Activated T-helper 9 cell treated with anti-CD3 and anti-CD28 coated beads, Interleukin-2, amount 50 U/mL, for 16 hours (primary cell): ENCODE data around the gene SNX13.
A peak's percentile ranks its signal among the peaks of the same experiment; 100 is the strongest.

Experiments used
- DNase-seq: peaks from one replicate; pipeline ENCODE4 v3.0.0-alpha.2; 2020; ENCODE audit warnings: low read depth

Gene SNX13

GRCh38 chr7:17940302-17940883 lies at the start of gene SNX13:
Gene SNX13, minus strand, starts transcription at chr7:17940494. Its CDS starts 199 bp downstream, at chr7:17940295.
- DNase-seq, result peak; percentile 84

GRCh38 chr7:17989546-17989945 lies 49.3 kb upstream of the SNX13 start:
- no peak for DNase-seq

GRCh38 chr7:17988858-17989257 lies 48.6 kb upstream of the SNX13 start:
- no peak for DNase-seq

GRCh38 chr7:17988141-17988540 lies 47.8 kb upstream of the SNX13 start:
- no peak for DNase-seq

GRCh38 chr7:17986851-17987250 lies 46.6 kb upstream of the SNX13 start:
- DNase-seq, result no peak

GRCh38 chr7:17985473-17986239 lies 45.4 kb upstream of the SNX13 start:
- DNase-seq, result no peak

GRCh38 chr7:17984288-17984687 lies 44.0 kb upstream of the SNX13 start:
- DNase-seq, result no peak

GRCh38 chr7:17983221-17984062 lies 43.1 kb upstream of the SNX13 start:
- DNase-seq, result no peak

- no peak for DNase-seq
Observed at GRCh38 chr7:17976952-17977351, 36.7 kb upstream of the SNX13 start.

GRCh38 chr7:17971411-17971810 lies 31.1 kb upstream of the SNX13 start:
- DNase-seq, result no peak

GRCh38 chr7:17968791-17969715 lies 28.8 kb upstream of the SNX13 start:
- no peak for DNase-seq

GRCh38 chr7:17966706-17967105 lies 26.4 kb upstream of the SNX13 start:
- DNase-seq, result no peak

- no peak for DNase-seq
Observed at GRCh38 chr7:17965603-17966002, 25.3 kb upstream of the SNX13 start.

GRCh38 chr7:17963281-17963680 lies 23.0 kb upstream of the SNX13 start:
- DNase-seq, result no peak

GRCh38 chr7:17962652-17963051 lies 22.4 kb upstream of the SNX13 start:
- no peak for DNase-seq

- DNase-seq, result no peak
Observed at GRCh38 chr7:17957871-17958270, 17.6 kb upstream of the SNX13 start.

- DNase-seq, result no peak
Observed at GRCh38 chr7:17952387-17952786, 12.1 kb upstream of the SNX13 start.

- no peak for DNase-seq
Observed at GRCh38 chr7:17951742-17952254, 11.5 kb upstream of the SNX13 start.

GRCh38 chr7:17948526-17949238 lies 8.4 kb upstream of the SNX13 start:
- DNase-seq, result no peak

GRCh38 chr7:17947620-17948019 lies 7.3 kb upstream of the SNX13 start:
- no peak for DNase-seq

GRCh38 chr7:17946591-17946990 lies 6.3 kb upstream of the SNX13 start:
- DNase-seq, result no peak
